C4-2B (cell line): ENCODE results near the gene ITPR2.

Experiments used
- CTCF ChIP-seq: fragments of 450-650 bp; conservative IDR thresholded peaks from 2 replicates; pipeline ENCODE4 v1.5.1; 2017; ENCODE audit warnings: mild to moderate bottlenecking
- ZFX ChIP-seq: fragments of 450-650 bp; IDR thresholded peaks from 2 replicates; pipeline ENCODE4 v1.6.1; 2017

GRCh38 chr12:26287671-26288381, 545.2 kb downstream of the ITPR2 start:
- TF ChIP-seq CTCF (no peak), ZFX (no peak)
